Endothelial cell (in vitro differentiated cells): Measurements from ENCODE around the gene NCAM1. TPM values are rescaled to one million over a fixed set of nuclear protein-coding genes. Genes with fewer than 3 reads are reported as not detected.

Experiments
- DNase-seq: peaks from one replicate; pipeline ENCODE4 v3.0.0; 2021; ENCODE audit warnings: low spot score
- H3K27ac Mint-ChIP-seq: one replicate; pipeline ENCODE4 v1.8.0; 2021; ENCODE audit warnings: mixed read lengths, inconsistent platforms; ENCODE audit not compliant: unreplicated experiment
- H3K27me3 Mint-ChIP-seq: one replicate; pipeline ENCODE4 v1.8.0; 2021; ENCODE audit warnings: mild to moderate bottlenecking, moderate library complexity, mixed read lengths, inconsistent platforms; ENCODE audit not compliant: unreplicated experiment
- H3K36me3 Mint-ChIP-seq: one replicate; pipeline ENCODE4 v1.8.0; 2021; ENCODE audit warnings: mild to moderate bottlenecking, low read depth, mixed read lengths, inconsistent platforms; ENCODE audit not compliant: unreplicated experiment
- H3K4me1 Mint-ChIP-seq: one replicate; pipeline ENCODE4 v1.8.0; 2021; ENCODE audit warnings: mild to moderate bottlenecking, mixed read lengths, inconsistent platforms; ENCODE audit not compliant: unreplicated experiment
- H3K4me3 Mint-ChIP-seq: one replicate; pipeline ENCODE4 v1.8.0; 2021; ENCODE audit warnings: mild to moderate bottlenecking, mixed read lengths, inconsistent platforms; ENCODE audit not compliant: unreplicated experiment
- H3K9me3 Mint-ChIP-seq: one replicate; pipeline ENCODE4 v1.8.0; 2021; ENCODE audit warnings: mixed read lengths, inconsistent platforms; ENCODE audit not compliant: unreplicated experiment
- total RNA-seq: library from RNA; stranded (reverse); fragmentation: NEBNext Ultra II Directional; extraction: Animal tissue kit (Norgen Biotek cat#: 25700); gene quantifications from one replicate; pipeline ENCODE4 v1.2.1, GENCODE V29; 2021; ENCODE audit not compliant: unreplicated experiment
- TF ChIP-seq, protein P1 (sequence below): fragments of 200-600 bp; sonication (generic); IDR thresholded peaks from one replicate; pipeline ENCODE4 v1.5.0; 2021; ENCODE audit warnings: antibody characterized with exemption; ENCODE audit not compliant: unreplicated experiment

Gene NCAM1
- total RNA-seq, 1 donor from 2014 or later = 21.9 TPM

DNA sequence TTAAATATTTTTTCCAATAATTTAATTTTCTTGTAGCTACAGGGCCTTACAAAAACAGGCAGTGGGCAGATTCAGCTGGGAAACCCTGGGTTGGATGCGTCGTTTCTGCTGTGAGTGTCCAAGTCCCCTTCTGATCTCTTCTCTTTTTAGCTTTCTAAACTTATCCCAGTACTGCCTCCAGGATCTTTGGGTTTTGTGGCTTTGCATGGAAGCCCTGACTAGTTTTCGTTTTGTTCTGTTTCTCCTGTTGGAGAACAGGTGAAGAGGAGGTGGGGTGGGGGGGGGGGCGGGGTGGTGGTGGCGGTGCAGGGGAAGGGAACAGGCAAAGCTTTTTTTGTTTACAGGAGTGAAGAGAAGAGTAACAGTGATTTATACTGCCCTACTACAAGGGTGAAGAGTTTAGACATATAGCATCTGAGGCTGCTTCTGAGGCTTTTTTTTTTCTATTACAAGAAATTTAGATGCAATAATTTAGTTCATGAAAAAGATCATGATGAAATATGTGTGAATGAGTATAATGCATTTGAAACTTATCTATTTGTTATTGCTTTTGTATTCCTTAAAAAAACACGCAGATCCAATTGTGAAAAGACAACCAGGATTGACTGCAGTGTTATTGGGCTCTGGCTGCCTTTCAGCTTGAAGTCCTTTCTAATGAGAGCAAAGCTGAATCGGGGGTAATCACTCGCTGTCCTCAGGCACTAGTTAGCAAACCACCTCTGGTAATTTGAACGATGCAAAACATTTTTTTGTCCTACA, 142.9 kb downstream of the NCAM1 start:
- Mint-ChIP-seq H3K4me3 (no peak overlapping the region), H3K4me1 (no peaks in the 10 kb centered on the region), H3K9me3 (no peaks in the 10 kb centered on the region), H3K27me3 (no peaks in the 10 kb centered on the region), H3K36me3 (no peaks in the 10 kb centered on the region), H3K27ac (no peak overlapping the region)
- DNase-seq = no peak
- TF ChIP-seq, protein P1, sequence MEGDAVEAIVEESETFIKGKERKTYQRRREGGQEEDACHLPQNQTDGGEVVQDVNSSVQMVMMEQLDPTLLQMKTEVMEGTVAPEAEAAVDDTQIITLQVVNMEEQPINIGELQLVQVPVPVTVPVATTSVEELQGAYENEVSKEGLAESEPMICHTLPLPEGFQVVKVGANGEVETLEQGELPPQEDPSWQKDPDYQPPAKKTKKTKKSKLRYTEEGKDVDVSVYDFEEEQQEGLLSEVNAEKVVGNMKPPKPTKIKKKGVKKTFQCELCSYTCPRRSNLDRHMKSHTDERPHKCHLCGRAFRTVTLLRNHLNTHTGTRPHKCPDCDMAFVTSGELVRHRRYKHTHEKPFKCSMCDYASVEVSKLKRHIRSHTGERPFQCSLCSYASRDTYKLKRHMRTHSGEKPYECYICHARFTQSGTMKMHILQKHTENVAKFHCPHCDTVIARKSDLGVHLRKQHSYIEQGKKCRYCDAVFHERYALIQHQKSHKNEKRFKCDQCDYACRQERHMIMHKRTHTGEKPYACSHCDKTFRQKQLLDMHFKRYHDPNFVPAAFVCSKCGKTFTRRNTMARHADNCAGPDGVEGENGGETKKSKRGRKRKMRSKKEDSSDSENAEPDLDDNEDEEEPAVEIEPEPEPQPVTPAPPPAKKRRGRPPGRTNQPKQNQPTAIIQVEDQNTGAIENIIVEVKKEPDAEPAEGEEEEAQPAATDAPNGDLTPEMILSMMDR = no peak

GRCh38 chr11:113104691-113105251, 143.6 kb downstream of the NCAM1 start:
- no peaks in the 10 kb centered on the region for H3K4me1 Mint-ChIP-seq
- H3K4me3 Mint-ChIP-seq = no peak overlapping the region
- no peak for DNase-seq
- H3K27me3 Mint-ChIP-seq = no peaks in the 10 kb centered on the region
- TF ChIP-seq, protein P1 = no peak
- no peaks in the 10 kb centered on the region for H3K9me3 Mint-ChIP-seq
- no peak overlapping the region for H3K27ac Mint-ChIP-seq
- no peaks in the 10 kb centered on the region for H3K36me3 Mint-ChIP-seq

DNA sequence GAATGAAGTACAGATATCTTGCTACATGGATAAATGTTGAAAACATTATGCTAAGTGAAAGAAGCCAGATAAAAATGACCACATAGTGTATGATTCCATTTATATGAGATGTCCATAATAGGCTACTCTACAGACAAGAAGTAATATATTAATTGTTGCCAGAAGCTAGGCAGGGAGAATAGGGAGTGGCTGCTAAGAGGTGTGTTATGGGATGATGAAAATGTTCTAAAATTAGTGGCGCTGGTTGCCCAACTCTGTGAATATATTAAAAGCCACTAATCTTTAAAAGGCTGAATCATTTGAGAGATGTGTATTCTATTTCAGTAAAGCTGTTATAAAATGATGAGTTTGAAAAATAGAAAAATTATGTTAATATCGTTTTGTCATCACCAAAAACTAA, 144.4 kb downstream of the NCAM1 start:
- DNase-seq = no peak
- Mint-ChIP-seq H3K4me1 (no peaks in the 10 kb centered on the region), H3K27me3 (no peaks in the 10 kb centered on the region), H3K9me3 (no peaks in the 10 kb centered on the region), H3K4me3 (no peak overlapping the region), H3K36me3 (no peaks in the 10 kb centered on the region), H3K27ac (no peak overlapping the region)
- TF ChIP-seq, protein P1 = no peak

DNA sequence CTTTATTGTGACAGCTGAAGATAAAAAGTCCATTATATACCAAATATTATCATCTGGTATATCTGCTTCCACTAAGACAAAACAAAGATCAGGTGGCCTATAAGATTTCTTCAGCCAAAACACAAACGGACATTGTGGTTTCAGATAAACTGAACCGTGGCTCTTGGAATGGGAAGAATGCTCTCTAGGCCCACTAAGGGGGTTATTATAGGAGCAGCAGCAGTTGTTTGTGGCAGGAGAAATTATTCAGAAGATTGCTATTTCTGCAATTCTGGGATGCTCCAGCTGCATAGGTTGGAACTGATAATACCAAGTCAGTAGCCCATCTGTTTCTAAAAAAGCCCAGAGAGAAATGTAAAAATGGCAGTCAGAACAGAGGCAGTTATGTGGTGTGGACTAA, 145.3 kb downstream of the NCAM1 start:
- H3K4me3 Mint-ChIP-seq = no peak overlapping the region

GRCh38 chr11:113110046-113110445, 148.8 kb downstream of the NCAM1 start:
- DNase-seq = no peak
- H3K4me3 Mint-ChIP-seq = no peak overlapping the region
- H3K27me3 Mint-ChIP-seq = no peaks in the 10 kb centered on the region
- H3K4me1 Mint-ChIP-seq = no peaks in the 10 kb centered on the region
- H3K27ac Mint-ChIP-seq = no peak overlapping the region
- TF ChIP-seq, protein P1 = no peak
- no peaks in the 10 kb centered on the region for H3K36me3 Mint-ChIP-seq
- no peaks in the 10 kb centered on the region for H3K9me3 Mint-ChIP-seq

More for the DNA sequence above, 145.3 kb downstream of the NCAM1 start:
- Mint-ChIP-seq H3K4me1 (no peaks in the 10 kb centered on the region), H3K27me3 (no peaks in the 10 kb centered on the region), H3K36me3 (no peaks in the 10 kb centered on the region), H3K9me3 (no peaks in the 10 kb centered on the region), H3K27ac (no peak overlapping the region)
- TF ChIP-seq, protein P1 = no peak
- no peak for DNase-seq
